ENCODE measurements around the gene HP.
A peak's percentile ranks its signal among the peaks of the same experiment; 100 is the strongest.

Gene HP

GRCh38 chr16:72091217-72091616, 36.9 kb downstream of the HP start:
- H3K27ac Mint-ChIP-seq: peak overlapping the region; percentile 65
- H3K4me1 Mint-ChIP-seq (ENCODE audit: low read depth): peaks cover 39% of the 10 kb centered on the region
- H3K9me3 Mint-ChIP-seq: no peaks in the 10 kb centered on the region
- no peaks in the 10 kb centered on the region for H3K27me3 Mint-ChIP-seq
- no peak for DNase-seq
- H3K36me3 Mint-ChIP-seq (ENCODE audit: low read depth): peaks cover 83% of the 10 kb centered on the region
- peak overlapping the region; percentile 97 for H3K4me3 Mint-ChIP-seq

GRCh38 chr16:72092832-72093447, 38.6 kb downstream of the HP start:
- H3K4me3 Mint-ChIP-seq: peak overlapping the region; percentile 97
- H3K27ac Mint-ChIP-seq: peak overlapping the region; percentile 98
- H3K9me3 Mint-ChIP-seq: no peaks in the 10 kb centered on the region
- peaks cover 46% of the 10 kb centered on the region for H3K4me1 Mint-ChIP-seq (ENCODE audit: low read depth)
- DNase-seq: no peak
- peaks cover 83% of the 10 kb centered on the region for H3K36me3 Mint-ChIP-seq (ENCODE audit: low read depth)
- no peaks in the 10 kb centered on the region for H3K27me3 Mint-ChIP-seq

GRCh38 chr16:72093448-72094265, 39.4 kb downstream of the HP start, which contains the start of the genes DHX38 and TXNL4B:
TSS of gene DHX38 (plus strand) at chr16:72093847. CDS start at chr16:72096158, 2,311 bp downstream.
TSS of gene TXNL4B (minus strand) at chr16:72093620. CDS start at chr16:72090749, 2,871 bp downstream.
- Mint-ChIP-seq H3K27me3 (no peaks in the 10 kb centered on the region), H3K27ac (peak within 1 kb of the TSS; percentile 98), H3K4me3 (peak within 1 kb of the TSS; percentile 97), H3K4me1 (ENCODE audit: low read depth) (peaks cover 46% of the 10 kb centered on the region), H3K36me3 (ENCODE audit: low read depth) (peaks cover 83% of the 10 kb centered on the region), H3K9me3 (no peaks in the 10 kb centered on the region)
- peak; percentile 88 for DNase-seq

- Mint-ChIP-seq H3K4me3 (peak overlapping the region; percentile 97), H3K27ac (peak overlapping the region; percentile 98), H3K27me3 (no peaks in the 10 kb centered on the region), H3K4me1 (ENCODE audit: low read depth) (peaks cover 46% of the 10 kb centered on the region), H3K36me3 (ENCODE audit: low read depth) (peaks cover 83% of the 10 kb centered on the region), H3K9me3 (no peaks in the 10 kb centered on the region)
- no peak for DNase-seq
Measured at GRCh38 chr16:72094266-72094610, 39.9 kb downstream of the HP start.

GRCh38 chr16:72098936-72099335, 44.6 kb downstream of the HP start:
- DNase-seq: no peak
- no peak overlapping the region for H3K4me3 Mint-ChIP-seq
- H3K27me3 Mint-ChIP-seq: no peaks in the 10 kb centered on the region
- H3K36me3 Mint-ChIP-seq (ENCODE audit: low read depth): peaks cover 89% of the 10 kb centered on the region
- H3K27ac Mint-ChIP-seq: no peak overlapping the region
- H3K9me3 Mint-ChIP-seq: no peaks in the 10 kb centered on the region
- peaks cover 23% of the 10 kb centered on the region for H3K4me1 Mint-ChIP-seq (ENCODE audit: low read depth)

- Mint-ChIP-seq H3K36me3 (ENCODE audit: low read depth) (peaks cover 89% of the 10 kb centered on the region), H3K4me1 (ENCODE audit: low read depth) (peaks cover 23% of the 10 kb centered on the region), H3K4me3 (no peak overlapping the region), H3K9me3 (no peaks in the 10 kb centered on the region), H3K27me3 (no peaks in the 10 kb centered on the region), H3K27ac (no peak overlapping the region)
- peak; percentile 41 for DNase-seq
Measured at GRCh38 chr16:72099377-72099818, 45.1 kb downstream of the HP start.

- H3K4me1 Mint-ChIP-seq (ENCODE audit: low read depth): peaks cover 7% of the 10 kb centered on the region
- DNase-seq: no peak
- no peak overlapping the region for H3K27ac Mint-ChIP-seq
- H3K27me3 Mint-ChIP-seq: no peaks in the 10 kb centered on the region
- H3K36me3 Mint-ChIP-seq (ENCODE audit: low read depth): peaks cover 100% of the 10 kb centered on the region
- H3K4me3 Mint-ChIP-seq: no peak overlapping the region
- H3K9me3 Mint-ChIP-seq: no peaks in the 10 kb centered on the region
Measured at GRCh38 chr16:72101195-72101594, 46.9 kb downstream of the HP start.

GRCh38 chr16:72104905-72105304, 50.6 kb downstream of the HP start:
- Mint-ChIP-seq H3K9me3 (no peaks in the 10 kb centered on the region), H3K36me3 (ENCODE audit: low read depth) (peaks cover 100% of the 10 kb centered on the region), H3K27me3 (no peaks in the 10 kb centered on the region)

GRCh38 chr16:72105978-72106377, 51.7 kb downstream of the HP start:
- Mint-ChIP-seq H3K36me3 (ENCODE audit: low read depth) (peaks cover 100% of the 10 kb centered on the region), H3K27me3 (no peaks in the 10 kb centered on the region)

More at GRCh38 chr16:72104905-72105304, 50.6 kb downstream of the HP start:
- DNase-seq: no peak
- Mint-ChIP-seq H3K27ac (no peak overlapping the region), H3K4me3 (no peak overlapping the region), H3K4me1 (ENCODE audit: low read depth) (no peaks in the 10 kb centered on the region)

GRCh38 chr16:72107371-72107770, 53.1 kb downstream of the HP start:
- peaks cover 100% of the 10 kb centered on the region for H3K36me3 Mint-ChIP-seq (ENCODE audit: low read depth)

More at GRCh38 chr16:72105978-72106377, 51.7 kb downstream of the HP start:
- Mint-ChIP-seq H3K4me1 (ENCODE audit: low read depth) (no peaks in the 10 kb centered on the region), H3K4me3 (no peak overlapping the region), H3K27ac (no peak overlapping the region), H3K9me3 (no peaks in the 10 kb centered on the region)
- DNase-seq: no peak

GRCh38 chr16:72108353-72109102, 54.2 kb downstream of the HP start:
- Mint-ChIP-seq H3K9me3 (no peaks in the 10 kb centered on the region), H3K36me3 (ENCODE audit: low read depth) (peaks cover 100% of the 10 kb centered on the region), H3K4me3 (no peak overlapping the region), H3K4me1 (ENCODE audit: low read depth) (no peaks in the 10 kb centered on the region), H3K27ac (no peak overlapping the region), H3K27me3 (no peaks in the 10 kb centered on the region)
- no peak for DNase-seq

More at GRCh38 chr16:72107371-72107770, 53.1 kb downstream of the HP start:
- H3K27me3 Mint-ChIP-seq: no peaks in the 10 kb centered on the region
- no peak overlapping the region for H3K27ac Mint-ChIP-seq
- DNase-seq: no peak
- H3K4me3 Mint-ChIP-seq: no peak overlapping the region
- H3K4me1 Mint-ChIP-seq (ENCODE audit: low read depth): no peaks in the 10 kb centered on the region
- H3K9me3 Mint-ChIP-seq: no peaks in the 10 kb centered on the region

GRCh38 chr16:72109300-72109699, 55.0 kb downstream of the HP start:
- Mint-ChIP-seq H3K27me3 (no peaks in the 10 kb centered on the region), H3K27ac (no peak overlapping the region), H3K9me3 (no peaks in the 10 kb centered on the region), H3K4me3 (no peak overlapping the region), H3K36me3 (ENCODE audit: low read depth) (peaks cover 93% of the 10 kb centered on the region), H3K4me1 (ENCODE audit: low read depth) (no peaks in the 10 kb centered on the region)
- no peak for DNase-seq

GRCh38 chr16:72109966-72110530, 55.7 kb downstream of the HP start:
- H3K36me3 Mint-ChIP-seq (ENCODE audit: low read depth): peaks cover 89% of the 10 kb centered on the region
- no peak overlapping the region for H3K27ac Mint-ChIP-seq
- peaks cover 1% of the 10 kb centered on the region for H3K4me1 Mint-ChIP-seq (ENCODE audit: low read depth)
- no peaks in the 10 kb centered on the region for H3K27me3 Mint-ChIP-seq
- no peak for DNase-seq
- H3K4me3 Mint-ChIP-seq: no peak overlapping the region
- no peaks in the 10 kb centered on the region for H3K9me3 Mint-ChIP-seq
